ENCODE results near the gene RDX. TPM values are rescaled to one million over a fixed set of nuclear protein-coding genes. Genes with fewer than 3 reads are reported as not detected.

RDX gene
- total RNA-seq, 1 donor from 2014 or later = 55.0 TPM

- no peak for DNase-seq (ENCODE audit: extremely low spot score in 2 of 2)
- H3K27me3 ChIP-seq = no peaks in the 10 kb centered on the region
- intact Hi-C loops (cut with DNase I) = no loop called here
- no peaks in the 10 kb centered on the region for H3K4me1 ChIP-seq
- no peaks in the 10 kb centered on the region for H3K9me3 ChIP-seq
- H3K36me3 ChIP-seq = no peaks in the 10 kb centered on the region
- no peak for TF ChIP-seq POLR2AphosphoS5 (IDR thresholded peaks at IDR 0.05; ENCODE audit: insufficient read depth in 1 of 2, low read depth in 1 of 2)
- TF ChIP-seq POLR2A (IDR thresholded peaks at IDR 0.05) = no peak
- TF ChIP-seq CTCF (IDR thresholded peaks at IDR 0.05) = no peak
- H3K27ac ChIP-seq = no peak overlapping the region
- no peak overlapping the region for H3K4me3 ChIP-seq
These were observed 89.3 kb downstream of the RDX start for GRCh38 chr11:110207123-110207522.

GRCh38 chr11:110200836-110201235 is 95.6 kb downstream of the RDX start:
- TF ChIP-seq CTCF (IDR thresholded peaks at IDR 0.05) (no peak), POLR2AphosphoS5 (IDR thresholded peaks at IDR 0.05; ENCODE audit: insufficient read depth in 1 of 2, low read depth in 1 of 2) (no peak), POLR2A (IDR thresholded peaks at IDR 0.05) (no peak)
- Histone ChIP-seq H3K4me1 (no peaks in the 10 kb centered on the region), H3K27me3 (no peaks in the 10 kb centered on the region), H3K4me3 (no peak overlapping the region), H3K27ac (no peak overlapping the region), H3K9me3 (no peaks in the 10 kb centered on the region), H3K36me3 (no peaks in the 10 kb centered on the region)
- no peak for DNase-seq (ENCODE audit: extremely low spot score in 2 of 2)
- intact Hi-C loops (cut with DNase I) = loop anchor here (5.0 kb wide), 2 partner anchors 176 to 231 kb away; no protein-coding TSS in a partner anchor

GRCh38 chr11:110200241-110200640 is 96.2 kb downstream of the RDX start:
- no peak for DNase-seq (ENCODE audit: extremely low spot score in 2 of 2)
- Histone ChIP-seq H3K27me3 (no peaks in the 10 kb centered on the region), H3K27ac (no peak overlapping the region), H3K4me1 (no peaks in the 10 kb centered on the region), H3K36me3 (no peaks in the 10 kb centered on the region), H3K9me3 (no peaks in the 10 kb centered on the region), H3K4me3 (no peak overlapping the region)
- TF ChIP-seq CTCF (IDR thresholded peaks at IDR 0.05) = no peak
- TF ChIP-seq POLR2AphosphoS5 (IDR thresholded peaks at IDR 0.05; ENCODE audit: insufficient read depth in 1 of 2, low read depth in 1 of 2) = no peak
- no peak for TF ChIP-seq POLR2A (IDR thresholded peaks at IDR 0.05)
- intact Hi-C loops (cut with DNase I) = loop anchor here (5.0 kb wide), 2 partner anchors 177 to 232 kb away; no protein-coding TSS in a partner anchor

GRCh38 chr11:110199184-110199981 is 97.0 kb downstream of the RDX start:
- no peaks in the 10 kb centered on the region for H3K36me3 ChIP-seq
- DNase-seq (ENCODE audit: extremely low spot score in 2 of 2) = no peak
- H3K4me3 ChIP-seq = no peak overlapping the region
- no peaks in the 10 kb centered on the region for H3K4me1 ChIP-seq
- intact Hi-C loops (cut with DNase I) = no loop called here
- H3K27me3 ChIP-seq = no peaks in the 10 kb centered on the region
- TF ChIP-seq POLR2A (IDR thresholded peaks at IDR 0.05) (no peak), POLR2AphosphoS5 (IDR thresholded peaks at IDR 0.05; ENCODE audit: insufficient read depth in 1 of 2, low read depth in 1 of 2) (no peak), CTCF (IDR thresholded peaks at IDR 0.05) (no peak)
- H3K9me3 ChIP-seq = no peaks in the 10 kb centered on the region
- no peak overlapping the region for H3K27ac ChIP-seq
